ENCODE measurements around the gene HIRA.

GRCh38 chr22:19453718-19454117 is 22.2 kb upstream of the HIRA start:
- TF ChIP-seq, protein P1, sequence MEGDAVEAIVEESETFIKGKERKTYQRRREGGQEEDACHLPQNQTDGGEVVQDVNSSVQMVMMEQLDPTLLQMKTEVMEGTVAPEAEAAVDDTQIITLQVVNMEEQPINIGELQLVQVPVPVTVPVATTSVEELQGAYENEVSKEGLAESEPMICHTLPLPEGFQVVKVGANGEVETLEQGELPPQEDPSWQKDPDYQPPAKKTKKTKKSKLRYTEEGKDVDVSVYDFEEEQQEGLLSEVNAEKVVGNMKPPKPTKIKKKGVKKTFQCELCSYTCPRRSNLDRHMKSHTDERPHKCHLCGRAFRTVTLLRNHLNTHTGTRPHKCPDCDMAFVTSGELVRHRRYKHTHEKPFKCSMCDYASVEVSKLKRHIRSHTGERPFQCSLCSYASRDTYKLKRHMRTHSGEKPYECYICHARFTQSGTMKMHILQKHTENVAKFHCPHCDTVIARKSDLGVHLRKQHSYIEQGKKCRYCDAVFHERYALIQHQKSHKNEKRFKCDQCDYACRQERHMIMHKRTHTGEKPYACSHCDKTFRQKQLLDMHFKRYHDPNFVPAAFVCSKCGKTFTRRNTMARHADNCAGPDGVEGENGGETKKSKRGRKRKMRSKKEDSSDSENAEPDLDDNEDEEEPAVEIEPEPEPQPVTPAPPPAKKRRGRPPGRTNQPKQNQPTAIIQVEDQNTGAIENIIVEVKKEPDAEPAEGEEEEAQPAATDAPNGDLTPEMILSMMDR (IDR thresholded peaks at IDR 0.05), result no peak
- TF ChIP-seq POLR2AphosphoS5 (IDR thresholded peaks at IDR 0.05; ENCODE audit: low read depth, low read length) (no peak), TCF7L2 (IDR thresholded peaks at IDR 0.05; ENCODE audit: low read depth, low read length) (no peak), SIN3A (IDR thresholded peaks at IDR 0.05; ENCODE audit: borderline replicate concordance, insufficient read depth, low read depth, low read length) (no peak), REST (IDR thresholded peaks at IDR 0.05; ENCODE audit: insufficient read depth in 1 of 2, low read depth in 2 of 2, low read length in 1 of 2) (no peak)
